ENCODE results near the gene CA9.

CA9 gene

DNA sequence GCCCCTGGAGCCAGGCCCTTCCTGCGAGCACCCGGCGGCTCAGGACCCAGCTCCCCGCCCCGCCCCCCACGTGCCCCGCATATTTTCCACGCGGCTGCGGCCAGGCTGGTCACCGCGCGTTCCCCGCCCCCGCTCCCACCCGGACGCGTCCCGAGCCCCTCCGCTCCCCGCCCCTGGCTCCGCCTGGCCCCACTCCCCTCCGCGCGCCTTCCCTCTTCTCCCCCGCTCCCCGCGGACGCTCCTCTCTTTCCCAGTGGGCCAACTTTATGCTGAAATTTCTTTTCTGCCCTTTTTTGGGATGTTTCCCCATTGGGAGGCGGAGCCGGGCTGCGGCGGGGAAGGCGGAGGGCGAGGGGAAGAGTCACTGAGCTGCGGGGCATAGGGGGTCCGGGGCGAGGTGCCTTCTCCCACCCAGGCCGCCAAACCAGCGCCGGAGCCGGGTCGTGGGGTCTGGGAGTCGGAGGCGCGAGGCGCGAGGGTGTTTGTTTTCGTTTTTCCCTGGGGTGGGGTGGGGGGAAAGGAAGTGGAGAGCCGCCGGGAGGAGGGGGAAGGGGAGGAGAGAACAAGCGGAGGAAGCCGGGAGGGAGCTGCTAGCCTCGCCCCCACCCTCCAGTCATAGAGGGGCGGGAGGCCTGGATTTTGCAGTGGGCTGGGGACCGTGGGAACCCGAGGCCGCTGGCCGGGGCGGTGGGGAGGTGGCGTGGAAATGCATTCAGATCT lies 17.0 kb downstream of the CA9 start:
- no peak for DNase-seq (ENCODE audit: low read depth in 2 of 2, low spot score in 1 of 2)

- DNase-seq (ENCODE audit: low read depth in 2 of 2, low spot score in 1 of 2): no peak
Measured at GRCh38 chr9:35691334-35691650, 17.6 kb downstream of the CA9 start.

- no peak for DNase-seq (ENCODE audit: low read depth in 2 of 2, low spot score in 1 of 2)
Measured at GRCh38 chr9:35691757-35692301, 18.1 kb downstream of the CA9 start.

- no peak for DNase-seq (ENCODE audit: low read depth in 2 of 2, low spot score in 1 of 2)
Measured at GRCh38 chr9:35695943-35696401, 22.2 kb downstream of the CA9 start.

- peak; percentile 21 to 24 for DNase-seq (ENCODE audit: low read depth in 2 of 2, low spot score in 1 of 2)
Measured at GRCh38 chr9:35696520-35697215, 22.9 kb downstream of the CA9 start.

DNA sequence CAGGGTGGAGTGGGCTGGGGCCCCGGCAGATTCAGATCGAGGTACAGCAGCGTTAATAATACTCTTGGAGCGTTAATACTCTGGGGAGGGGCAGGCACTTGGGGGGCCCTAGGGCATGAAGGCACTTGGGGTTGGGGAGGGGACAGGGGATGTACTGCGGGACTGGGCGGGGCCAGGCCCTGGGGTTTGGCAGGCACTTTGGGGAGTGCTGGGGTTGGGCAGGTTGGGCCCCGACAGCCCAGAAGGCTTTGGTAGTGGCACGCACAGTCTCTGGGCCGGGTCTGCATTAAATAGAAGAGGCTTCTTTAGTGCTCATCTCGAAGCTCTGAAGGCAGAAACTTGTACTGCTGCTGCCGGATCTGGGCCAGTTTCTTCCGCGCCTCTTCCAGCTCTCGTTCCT lies 23.8 kb downstream of the CA9 start:
- DNase-seq (ENCODE audit: low read depth in 2 of 2, low spot score in 1 of 2): no peak

DNA sequence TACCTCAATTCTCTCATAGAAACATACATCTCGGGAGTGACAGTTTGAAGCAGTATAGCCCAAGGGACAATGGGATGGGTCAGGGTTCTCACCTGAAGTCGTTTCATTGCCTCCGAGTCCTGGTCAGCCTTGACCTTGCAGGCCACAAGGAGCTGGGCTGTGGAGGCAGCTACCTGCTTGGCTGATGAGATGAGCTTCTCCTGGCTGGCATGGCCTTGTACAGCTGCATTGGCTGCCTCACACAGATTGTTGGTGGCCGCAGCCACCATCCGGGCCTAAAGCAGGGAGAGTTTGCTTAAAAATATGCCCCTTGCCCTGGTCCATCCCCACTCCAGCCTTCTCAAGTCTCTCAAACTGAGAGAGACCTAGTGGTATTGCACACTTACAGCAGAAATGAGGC lies 24.5 kb downstream of the CA9 start:
- DNase-seq (ENCODE audit: low read depth in 2 of 2, low spot score in 1 of 2): no peak

- no peak for DNase-seq (ENCODE audit: low read depth in 2 of 2, low spot score in 1 of 2)
Measured at GRCh38 chr9:35700031-35700430, 26.3 kb downstream of the CA9 start.

- DNase-seq (ENCODE audit: low read depth in 2 of 2, low spot score in 1 of 2): no peak
Measured at GRCh38 chr9:35700942-35701341, 27.2 kb downstream of the CA9 start.

GRCh38 chr9:35702696-35703095 lies 29.0 kb downstream of the CA9 start:
- no peak for DNase-seq (ENCODE audit: low read depth in 2 of 2, low spot score in 1 of 2)

DNA sequence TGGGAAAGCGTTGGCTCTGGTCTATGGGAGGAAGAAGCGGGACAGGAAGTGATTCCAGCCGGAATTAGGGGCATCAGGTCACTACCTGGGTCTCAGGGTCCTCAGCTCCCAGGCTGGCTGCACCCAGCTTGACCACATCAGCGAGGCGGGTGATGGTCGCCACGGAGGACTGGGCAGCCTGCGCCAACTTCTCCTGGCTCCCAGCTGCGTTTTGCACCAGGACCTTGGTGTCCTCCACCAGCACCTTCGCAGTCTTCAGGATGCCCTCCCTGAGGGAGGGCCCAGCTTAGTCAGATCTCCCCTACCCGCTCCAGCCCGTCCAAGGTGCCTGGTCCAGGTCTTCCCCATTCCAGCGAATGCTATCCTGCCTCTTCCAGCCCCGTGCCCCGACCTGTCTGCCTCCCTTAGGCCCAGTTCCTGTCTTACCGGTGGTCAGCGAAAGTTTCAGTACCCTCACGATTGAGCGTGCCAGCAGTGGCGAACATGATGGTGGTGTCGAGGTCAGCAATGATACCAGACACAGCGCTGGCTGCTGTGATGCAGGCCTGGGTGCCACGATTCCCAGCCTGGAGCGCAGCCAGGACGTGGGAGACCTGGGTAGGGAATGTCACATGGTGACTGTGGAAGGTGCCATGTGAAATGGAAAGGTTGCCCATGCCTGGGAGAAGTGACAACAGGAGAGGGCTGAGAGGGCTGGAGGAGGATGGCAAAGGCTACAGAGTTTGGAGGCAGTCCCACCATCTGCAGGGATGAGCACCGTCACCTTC lies 30.4 kb downstream of the CA9 start:
- DNase-seq (ENCODE audit: low read depth in 2 of 2, low spot score in 1 of 2): no peak

DNA sequence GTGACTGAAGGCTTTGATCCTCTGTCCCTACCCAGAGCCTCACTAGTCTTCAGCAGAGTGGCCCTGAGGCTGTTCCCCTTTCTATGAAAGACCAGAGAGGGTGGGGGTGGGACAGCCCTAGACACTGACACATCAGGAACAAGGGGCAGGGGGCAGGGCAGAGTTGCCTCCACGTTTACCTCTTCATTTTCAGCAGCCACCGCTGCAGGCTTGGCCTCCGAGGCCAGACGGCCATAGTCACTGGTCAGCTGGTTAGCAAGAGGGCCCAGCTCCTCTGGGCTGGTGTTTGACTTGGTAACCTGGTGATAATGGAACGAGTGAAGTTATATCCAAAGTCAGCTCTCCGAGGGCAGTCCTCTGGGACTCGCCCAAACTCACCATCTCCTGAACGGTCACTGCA lies 31.6 kb downstream of the CA9 start:
- DNase-seq (ENCODE audit: low read depth in 2 of 2, low spot score in 1 of 2): no peak

DNA sequence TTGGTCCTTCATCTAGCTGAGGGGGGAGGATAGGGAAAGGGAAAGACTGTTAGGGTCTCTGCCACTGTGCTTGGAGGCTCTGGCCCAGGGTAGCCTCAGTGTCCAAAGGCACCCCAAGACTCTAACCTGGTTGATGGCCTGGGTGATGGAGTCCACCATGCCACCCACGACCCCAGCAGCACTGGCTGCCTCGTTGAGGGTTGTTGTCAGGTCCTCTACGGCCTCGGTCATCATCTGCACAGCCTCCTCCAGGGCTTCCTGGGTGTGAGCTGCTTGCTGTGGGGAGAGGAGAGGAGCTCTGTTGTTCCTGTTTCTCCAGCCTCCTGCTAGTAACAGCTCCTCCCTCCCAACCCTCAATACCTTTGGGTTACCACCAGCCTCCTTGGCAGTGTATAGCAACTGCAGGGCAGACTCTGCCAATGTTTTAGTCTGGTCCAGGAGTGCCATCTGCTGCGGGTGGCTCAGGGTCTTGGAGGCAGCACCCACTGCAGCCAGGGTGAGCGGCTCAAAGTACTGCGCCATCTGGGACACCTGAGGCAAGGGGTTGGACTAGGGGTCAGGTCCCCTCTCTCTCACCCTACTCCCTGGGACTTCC lies 32.2 kb downstream of the CA9 start:
- DNase-seq (ENCODE audit: low read depth in 2 of 2, low spot score in 1 of 2): no peak

GRCh38 chr9:35706951-35707350 lies 33.2 kb downstream of the CA9 start:
- DNase-seq (ENCODE audit: low read depth in 2 of 2, low spot score in 1 of 2): no peak

GRCh38 chr9:35708146-35708545 lies 34.4 kb downstream of the CA9 start:
- DNase-seq (ENCODE audit: low read depth in 2 of 2, low spot score in 1 of 2): no peak

DNA sequence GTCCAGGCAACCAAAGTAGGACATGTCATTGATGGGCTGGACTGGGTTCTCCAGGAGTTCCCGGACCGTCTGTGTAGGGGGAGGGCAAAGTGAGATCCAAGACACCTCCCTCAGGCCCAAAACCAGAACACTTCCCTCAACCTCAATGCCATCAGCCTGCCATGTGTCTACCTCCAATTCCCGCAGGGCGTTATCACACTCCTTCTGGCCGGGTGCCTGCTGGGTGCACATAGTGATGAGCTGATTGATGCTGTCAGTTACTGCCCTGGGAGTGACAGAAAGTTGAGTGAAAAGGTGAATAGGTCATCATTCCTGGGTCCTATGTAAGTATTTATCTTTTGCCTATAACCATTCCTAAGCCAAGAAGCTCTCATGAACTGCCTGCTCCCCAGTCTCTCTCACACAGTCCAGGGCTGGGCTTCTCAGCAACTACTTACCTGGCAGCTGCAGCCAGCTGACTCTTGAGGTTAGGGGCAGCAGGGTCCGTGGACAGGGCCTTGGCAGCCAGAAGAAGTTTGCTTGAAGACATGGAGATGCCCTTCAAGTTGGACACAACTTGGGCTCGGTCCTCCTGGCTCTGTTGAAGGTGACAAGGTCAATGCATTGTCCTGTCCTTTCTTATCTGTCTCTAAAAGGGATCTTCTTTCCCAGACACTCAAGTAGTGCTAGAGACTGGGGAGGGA lies 37.2 kb downstream of the CA9 start:
- DNase-seq (ENCODE audit: low read depth in 2 of 2, low spot score in 1 of 2): no peak

- no peak for DNase-seq (ENCODE audit: low read depth in 2 of 2, low spot score in 1 of 2)
Measured at GRCh38 chr9:35711501-35712428, 38.0 kb downstream of the CA9 start.

- no peak for DNase-seq (ENCODE audit: low read depth in 2 of 2, low spot score in 1 of 2)
Measured at GRCh38 chr9:35712762-35713400, 39.2 kb downstream of the CA9 start.

GRCh38 chr9:35713578-35713977 lies 39.9 kb downstream of the CA9 start:
- no peak for DNase-seq (ENCODE audit: low read depth in 2 of 2, low spot score in 1 of 2)

Data from stimulated activated CD8-positive, alpha-beta memory T cell treated with anti-CD3 and anti-CD28 coated beads, Interleukin-4, amount 100 ng/mL, for 4 hours (primary cell).